SKM-1 (cell line): ENCODE results near the gene PRPF6.

Source experiments
- DNase-seq: peaks from one replicate; lab custom pipeline; 2025; ENCODE audit not compliant: unreplicated experiment; lab: John Stamatoyannopoulos, UW

Gene PRPF6

DNA sequence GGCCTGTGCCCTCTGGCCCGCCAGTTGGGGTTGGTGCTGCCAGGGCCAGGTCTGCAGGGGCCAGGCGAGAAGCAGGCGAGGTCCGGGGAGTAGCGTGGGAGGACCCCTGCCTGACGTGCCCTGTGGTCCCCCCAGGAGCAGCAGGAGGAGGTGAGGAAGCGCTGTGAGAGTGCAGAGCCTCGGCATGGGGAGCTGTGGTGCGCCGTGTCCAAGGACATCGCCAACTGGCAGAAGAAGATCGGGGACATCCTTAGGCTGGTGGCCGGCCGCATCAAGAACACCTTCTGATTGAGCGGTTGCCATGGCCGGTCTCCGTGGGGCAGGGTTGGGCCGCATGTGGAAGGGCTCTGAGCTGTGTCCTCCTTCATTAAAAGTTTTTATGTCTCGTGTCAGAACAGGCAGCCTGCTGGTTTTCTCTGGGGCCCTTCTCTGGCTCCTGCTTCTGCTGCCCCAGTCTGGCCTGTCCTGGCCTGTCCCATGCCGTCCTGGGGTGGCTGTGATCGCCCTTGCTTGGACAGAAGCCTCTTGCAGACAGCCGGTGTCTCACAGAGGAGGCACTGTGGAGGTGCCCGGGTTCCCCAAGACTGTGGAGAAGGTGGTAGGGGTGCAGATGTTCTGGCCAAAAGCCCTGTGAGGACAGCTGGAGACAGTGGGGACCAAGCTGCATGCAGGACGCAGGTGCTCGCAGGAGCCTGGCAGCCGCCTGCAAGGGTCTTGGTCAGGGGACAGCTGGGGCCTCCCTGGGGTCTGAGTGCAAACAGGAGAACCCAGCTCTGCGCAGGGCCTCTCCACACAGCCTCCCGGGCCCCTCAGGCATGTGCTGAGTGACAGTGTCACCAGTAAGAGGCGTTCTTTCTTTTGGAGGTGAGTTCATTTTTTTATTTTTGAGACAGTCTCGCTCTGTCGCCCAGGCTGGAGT, 52.0 kb downstream of the PRPF6 start:
- DNase-seq: no peak

DNA sequence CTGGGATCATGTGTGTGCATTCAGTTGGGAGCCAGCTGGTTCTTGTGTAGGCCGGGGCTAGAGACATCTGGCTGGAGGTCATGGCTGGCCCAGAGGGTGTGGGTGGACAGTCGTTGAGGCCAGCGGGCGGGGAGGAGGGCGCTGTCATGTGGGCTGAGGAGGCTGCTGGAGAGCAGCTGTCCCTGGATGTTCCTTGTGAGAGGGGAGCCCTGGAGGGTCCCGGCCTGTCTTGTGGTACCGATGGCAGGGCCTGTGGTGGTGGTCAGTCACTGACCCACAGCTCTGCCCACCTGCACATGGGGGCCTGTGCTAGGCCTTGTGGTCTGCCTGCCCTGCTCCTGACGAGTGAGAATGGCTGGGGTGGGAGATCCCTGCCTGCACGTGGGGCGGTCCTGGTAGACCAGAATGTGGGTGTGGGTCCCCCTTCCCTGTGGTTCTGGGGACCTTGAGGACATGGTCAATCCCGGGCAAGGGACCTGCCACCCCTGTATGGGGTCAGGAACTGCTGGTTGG, 53.1 kb downstream of the PRPF6 start:
- DNase-seq: no peak

DNA sequence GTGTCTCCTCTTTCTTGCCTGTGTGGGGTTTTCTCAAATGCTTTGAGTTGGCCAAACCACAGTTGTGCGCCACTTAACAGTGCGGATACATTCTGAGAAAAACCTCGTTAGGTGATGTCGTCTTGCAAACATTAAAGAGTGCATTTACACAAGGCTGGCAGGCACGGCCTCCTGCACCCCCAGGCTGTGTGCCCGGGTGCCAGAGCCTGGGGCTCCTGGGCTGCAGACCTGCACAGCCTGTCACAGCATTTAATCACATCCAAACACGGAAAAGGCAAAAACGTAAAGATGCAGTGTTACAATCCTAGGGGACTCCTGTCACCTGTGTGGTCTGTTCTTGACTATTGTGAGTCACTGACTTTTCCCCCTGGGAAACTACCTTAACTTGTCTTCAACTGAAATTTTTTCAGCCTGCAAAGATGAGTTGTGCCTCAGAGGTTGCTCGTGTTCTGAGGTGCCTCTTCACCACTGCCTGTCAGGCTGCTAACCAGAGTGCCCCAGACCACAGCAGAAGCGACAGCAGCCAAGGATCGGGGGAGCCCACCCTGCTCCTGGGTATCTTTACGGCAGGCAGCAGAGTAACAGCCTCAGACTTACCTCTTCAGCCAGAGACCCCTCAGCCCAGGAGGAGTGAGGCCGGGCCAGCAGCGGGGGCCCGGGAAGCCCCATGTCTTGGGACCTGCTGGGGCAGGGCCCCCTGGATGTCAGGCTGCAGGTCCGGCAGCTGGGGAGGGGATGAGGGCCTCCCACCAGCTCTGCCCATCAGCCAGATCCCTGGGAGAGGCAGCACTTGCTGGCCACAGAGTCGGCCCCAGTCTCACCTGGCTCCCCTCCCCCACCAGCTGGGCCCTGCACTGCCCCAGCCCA, 54.4 kb downstream of the PRPF6 start:
- DNase-seq: no peak

DNA sequence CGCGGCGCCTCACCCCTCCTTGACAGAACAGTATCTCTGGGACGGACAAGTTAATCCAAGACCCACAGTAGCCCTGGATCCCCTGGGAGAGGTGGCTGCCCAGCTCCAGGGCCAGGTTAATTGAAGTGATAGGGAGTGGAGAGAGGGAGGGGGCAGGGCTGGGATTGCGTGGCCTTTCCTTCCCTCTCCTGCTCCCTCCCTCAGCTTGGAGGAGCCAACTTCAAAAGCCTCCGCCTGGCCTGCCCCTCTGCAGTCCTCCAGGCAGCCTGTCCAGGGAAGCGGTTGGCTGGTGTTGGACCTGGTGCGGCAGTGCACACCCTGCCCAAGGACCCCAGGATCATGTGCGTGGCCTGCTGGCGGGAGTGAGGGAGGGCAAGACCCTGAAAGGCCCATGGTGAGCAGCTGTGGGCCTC, 55.0 kb downstream of the PRPF6 start, which contains the start of gene C20orf204:
Gene C20orf204 (plus strand): TSS at position 250 of the 413 bp plus-strand sequence. CDS start 142 bp downstream, at position 392.
- DNase-seq: no peak

DNA sequence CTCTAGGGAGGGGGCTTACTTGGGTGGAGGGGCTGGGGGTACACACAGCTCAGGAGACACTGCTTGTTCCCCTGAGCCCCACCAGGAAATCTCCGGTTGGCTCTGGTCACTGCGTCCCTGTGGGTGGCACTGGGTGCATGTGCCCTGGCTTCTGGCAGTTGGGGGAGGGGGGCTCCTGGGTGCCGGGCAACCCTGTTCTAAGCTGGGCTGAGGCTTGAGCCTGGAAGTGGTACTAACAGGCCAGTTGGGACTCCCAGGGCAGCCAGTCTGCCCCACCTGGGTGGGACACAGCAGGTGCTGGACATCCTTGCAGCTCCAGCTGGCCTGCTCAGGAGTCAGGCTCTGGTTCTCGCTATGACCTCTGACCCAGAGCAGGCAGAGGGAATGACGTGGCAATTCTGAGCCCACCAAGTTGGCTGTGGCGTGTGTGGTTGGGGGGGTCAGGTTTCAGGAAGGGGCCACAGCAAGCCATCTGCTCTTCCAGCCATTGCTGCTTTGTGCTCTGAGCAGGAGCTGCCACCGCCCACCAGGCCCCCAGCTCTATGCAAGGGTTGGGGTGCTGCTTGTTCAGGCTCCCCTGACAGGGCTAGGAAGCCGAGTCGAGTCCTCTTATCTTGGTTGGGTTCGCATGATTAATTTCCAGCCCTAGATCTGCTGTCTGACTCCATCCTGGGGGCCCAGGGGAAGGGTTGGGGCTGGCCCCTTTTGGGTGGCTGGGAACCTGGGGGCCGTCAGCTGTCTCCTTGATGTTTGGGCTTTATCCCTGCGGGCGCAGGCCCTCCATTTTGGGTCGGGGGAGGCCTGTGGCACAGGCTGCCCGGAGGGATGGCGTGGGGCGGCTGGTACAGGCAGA, 55.6 kb downstream of the PRPF6 start:
- DNase-seq: no peak

DNA sequence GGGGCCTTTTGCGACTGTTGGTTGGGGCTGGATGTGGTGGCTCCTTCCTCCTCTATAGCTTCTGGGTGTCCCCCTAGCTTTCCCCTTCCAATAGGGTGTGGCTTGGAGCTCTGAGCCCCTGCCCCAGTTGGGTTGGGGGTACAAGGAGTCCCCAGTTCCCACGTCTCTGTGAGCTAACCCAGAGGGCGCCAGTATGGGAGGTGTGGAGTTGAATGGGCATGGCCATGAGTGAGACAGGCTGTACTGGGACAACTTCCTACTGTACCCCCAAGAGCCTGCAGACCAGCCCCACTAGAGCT, 56.2 kb downstream of the PRPF6 start:
- DNase-seq: no peak

DNA sequence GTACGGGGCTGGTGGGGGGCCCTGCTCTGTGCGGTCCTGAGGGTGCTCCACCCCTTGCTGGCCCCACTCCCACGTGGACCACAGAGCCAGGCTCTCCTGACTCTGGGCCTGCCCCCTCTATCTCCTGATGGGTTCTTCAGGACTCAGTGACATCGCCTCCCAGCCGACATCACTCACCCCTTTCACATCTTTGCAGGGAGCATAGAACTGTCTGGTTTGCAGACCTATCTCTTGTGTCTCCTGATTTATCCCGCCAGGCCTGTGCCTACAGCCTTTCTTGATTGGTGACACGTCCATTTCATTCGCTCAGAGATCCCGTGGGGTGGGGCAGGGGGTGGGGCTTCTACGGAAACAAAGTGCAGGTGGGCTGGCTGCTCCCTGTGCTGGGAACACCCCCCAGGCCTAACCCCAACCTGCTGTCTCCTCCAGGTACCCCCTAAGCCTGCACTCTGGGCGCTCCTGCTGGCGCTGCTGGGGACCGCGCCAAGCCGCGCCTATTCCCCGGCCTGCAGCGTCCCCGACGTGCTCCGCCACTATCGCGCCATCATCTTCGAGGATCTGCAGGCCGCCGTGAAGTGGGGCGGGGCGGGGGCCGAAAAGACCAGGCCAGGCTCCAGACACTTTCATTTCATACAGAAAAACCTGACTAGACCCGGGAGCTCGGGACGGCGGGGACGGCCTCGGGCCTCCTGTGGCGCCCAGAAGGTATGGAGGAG, 56.7 kb downstream of the PRPF6 start:
- DNase-seq: no peak

DNA sequence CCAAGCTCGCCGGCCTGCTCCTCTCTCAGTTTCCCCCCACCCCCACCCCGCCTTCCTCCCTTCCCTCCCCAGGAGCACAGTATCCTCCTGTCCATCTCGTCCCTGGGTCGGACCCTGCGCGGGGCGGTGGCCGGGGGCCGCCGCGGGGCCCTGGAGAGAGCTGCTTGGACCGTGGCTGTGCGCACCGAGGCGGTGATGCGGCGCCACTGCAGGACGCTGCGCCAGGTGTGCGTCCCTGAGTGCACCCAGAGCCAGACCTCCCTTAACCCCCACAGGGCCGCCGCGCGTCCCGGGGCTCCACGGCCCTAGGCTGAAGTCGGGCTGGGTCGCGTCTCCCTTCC, 57.3 kb downstream of the PRPF6 start:
- no peak for DNase-seq

DNA sequence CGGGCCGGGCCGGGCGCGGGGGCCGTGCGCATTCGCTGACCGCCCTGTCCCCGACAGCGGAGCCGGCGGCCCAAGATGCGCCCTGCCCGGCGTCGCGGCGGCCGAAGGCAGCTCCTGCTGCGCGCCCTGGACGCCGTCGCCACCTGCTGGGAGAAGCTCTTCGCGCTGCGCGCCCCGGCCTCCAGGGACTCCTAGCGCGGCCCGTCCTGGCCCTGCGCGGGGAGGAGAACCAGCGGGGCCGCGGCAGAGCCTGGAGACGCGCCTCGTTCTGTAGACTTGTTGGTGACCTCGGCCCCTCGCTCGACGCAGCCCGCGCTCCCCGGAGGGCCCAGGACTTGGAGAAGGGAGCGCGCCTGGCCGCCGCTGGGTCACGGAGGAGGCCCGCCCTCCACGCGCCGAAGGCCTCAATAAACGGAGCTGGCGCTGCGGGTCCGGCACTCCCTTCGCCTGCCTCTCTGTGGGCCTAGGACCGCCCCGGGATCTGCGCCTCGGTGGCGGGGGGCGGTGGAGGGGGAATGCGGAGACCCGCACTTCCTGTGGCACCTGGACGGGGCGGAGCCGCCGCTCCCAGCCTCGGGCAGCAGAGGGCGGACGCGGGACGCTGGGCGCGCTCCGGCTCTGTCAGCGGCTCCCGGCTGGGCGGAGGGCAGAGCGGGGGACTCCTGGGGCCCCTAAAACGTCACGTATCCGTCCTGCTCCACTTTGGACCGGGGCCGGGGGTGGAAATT, 57.8 kb downstream of the PRPF6 start:
- peak; percentile 69 for DNase-seq

DNA sequence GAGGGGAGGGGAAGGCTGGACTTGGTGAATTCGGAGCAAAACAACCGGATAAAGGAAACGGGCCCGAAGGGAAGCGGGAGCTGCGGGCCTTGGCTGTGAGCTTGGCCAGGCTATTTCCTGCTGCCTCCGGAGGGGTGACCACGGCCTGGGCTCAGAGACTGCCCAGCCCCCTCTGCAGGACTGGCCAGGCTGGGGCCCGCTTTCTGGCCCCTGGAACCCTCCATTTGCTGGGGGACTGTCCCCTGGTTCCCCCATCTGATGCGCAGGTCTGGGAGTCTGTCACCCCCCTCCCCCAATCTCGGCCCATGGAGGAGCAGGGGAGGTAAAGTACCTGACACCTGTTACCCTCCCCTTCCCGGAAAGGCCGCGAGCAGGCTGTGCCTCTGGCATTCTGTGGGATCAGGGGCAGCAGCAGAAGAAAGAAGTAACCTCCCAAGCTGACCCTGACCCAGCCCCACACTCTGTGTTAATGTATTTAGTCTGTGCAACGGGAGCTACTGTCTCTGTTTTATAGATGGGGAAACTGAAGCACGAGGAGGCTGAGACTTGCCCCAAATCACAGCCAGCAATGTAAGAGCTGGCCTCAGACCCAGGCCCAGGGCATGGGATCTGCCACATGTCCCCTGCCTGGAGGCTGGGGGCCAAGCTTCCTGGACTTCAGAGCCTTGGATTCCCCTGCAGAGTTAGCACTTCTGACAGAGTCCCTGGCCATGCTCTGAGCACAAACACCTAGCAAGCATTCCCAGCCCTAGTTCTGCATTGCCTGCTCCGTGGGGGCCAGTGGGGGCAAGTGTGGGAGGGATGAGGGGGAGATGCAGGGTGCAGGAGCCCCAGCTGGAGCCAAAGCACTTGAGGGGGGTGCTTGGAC, 58.6 kb downstream of the PRPF6 start:
- DNase-seq: no peak

DNA sequence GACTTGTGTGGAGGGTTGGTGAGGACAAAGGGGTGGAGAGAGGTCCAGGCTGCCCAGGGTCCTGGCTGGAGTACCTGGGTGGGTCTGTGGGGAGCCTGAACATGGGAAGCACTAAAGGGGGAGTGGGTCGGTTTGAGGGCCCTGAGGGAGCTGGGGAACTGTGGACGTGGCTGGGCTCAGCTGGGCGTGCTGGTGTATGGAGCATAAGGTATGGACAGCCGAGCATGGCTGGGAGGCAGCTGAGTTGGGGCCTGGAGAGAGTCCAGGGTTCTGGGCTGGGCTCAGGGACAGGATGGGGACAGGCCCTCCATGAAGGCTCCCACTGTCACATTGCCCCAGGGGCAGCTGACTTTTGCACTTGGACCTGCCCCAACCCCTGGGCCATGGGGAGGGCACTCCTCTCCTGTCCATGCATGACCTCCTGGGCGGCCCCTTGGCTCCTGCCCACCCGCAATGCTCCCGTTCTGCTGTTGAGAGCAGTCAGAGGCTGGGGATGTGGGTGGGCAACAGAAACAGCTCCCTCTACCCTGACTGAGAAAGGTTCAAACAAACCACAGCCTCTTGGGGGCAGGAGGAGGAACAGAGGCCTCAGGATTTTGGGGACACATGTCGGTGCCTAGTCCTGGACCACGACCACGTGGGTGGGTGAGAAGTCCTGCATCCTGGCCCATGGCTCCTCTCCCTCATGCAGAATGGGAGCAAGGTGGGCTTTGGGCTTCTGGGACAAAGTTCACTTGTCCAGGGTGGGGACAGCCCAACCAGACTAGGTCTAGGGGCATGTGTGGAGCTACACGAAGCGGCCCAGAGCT, 59.5 kb downstream of the PRPF6 start:
- no peak for DNase-seq

DNA sequence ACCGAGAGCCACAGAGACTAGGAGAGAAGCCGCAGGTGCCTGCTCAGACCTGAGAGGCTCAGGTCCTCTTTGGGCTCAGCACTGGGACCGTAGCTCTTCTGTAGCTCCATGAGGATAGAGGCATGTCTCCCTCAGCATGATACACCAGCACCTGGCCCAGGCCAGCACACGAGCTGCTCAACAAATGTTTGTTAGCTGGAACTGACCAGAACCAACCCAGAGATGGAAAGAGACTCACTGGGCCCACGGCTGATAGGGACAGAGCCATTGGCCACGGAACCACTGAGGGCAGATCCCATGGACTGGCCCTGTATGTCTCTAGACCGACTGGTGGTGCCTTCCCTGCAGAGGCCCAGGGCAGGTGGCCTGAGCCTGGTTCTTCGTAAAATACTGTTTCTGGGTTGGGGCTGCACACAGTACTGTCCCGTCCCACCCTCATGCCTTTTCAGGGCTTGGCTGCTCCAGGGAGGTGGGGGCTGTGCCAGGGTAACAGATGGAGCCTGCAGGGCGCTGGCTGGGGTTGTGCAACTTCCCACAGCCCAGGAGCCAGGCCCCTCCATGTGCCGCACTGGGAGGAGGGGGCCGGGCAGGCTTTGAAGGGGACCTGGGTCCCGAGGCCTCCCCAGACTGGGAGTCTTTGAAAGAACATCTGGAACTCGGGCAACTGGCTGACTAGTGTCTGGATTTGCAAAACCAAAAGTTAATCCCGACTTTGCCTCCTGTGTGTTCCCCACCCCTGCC, 60.3 kb downstream of the PRPF6 start:
- DNase-seq: no peak

DNA sequence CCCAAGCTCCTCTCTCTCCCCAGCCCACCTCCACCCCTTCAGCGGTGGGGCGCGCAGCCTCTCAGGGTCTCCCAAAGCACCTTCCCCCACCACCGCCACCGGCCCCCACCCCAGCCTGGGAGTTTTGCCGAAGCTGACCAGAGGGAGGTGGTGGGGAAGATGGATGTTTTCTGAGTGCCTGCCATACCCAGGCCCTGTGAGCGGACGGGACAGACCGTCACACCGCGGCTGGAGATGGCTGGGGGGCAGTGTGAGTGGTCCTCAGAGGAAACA, 60.8 kb downstream of the PRPF6 start:
- no peak for DNase-seq

DNA sequence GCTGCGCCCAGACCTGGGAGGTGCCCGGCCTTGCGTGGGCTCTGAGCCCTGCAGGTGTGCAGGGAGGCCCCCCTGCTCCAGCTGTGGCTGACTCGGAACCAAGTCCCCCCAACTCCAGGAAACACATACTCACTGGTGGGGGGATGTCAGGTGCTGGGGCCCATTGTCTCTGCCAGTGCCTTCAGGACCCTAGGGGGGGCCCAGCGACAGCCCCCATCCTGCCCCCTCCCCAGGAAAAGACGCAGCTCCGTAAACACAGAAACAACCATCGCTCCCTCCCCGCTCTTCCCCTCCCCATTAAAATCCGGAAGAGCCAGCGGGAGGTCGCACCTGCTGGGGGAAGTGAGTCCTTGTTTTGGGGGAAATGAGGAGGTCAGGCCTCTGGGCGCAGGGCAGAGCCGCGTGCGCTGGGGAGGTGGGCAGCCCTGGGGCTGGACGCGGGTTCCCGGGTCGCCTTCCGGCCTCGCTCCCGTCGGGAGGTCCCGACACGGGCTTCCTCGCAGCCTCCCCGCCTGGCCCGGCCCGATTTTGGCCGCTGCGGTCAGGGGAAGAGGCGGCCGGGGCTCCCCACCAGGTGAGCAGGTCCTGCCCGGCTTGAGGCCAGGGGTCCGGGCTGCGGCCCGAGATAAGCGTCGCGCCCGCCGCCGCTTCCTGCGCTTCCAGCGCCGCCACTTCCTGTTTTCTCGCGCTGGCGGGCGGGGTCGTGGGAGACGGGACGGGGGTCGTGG, 61.3 kb downstream of the PRPF6 start:
- DNase-seq: no peak

DNA sequence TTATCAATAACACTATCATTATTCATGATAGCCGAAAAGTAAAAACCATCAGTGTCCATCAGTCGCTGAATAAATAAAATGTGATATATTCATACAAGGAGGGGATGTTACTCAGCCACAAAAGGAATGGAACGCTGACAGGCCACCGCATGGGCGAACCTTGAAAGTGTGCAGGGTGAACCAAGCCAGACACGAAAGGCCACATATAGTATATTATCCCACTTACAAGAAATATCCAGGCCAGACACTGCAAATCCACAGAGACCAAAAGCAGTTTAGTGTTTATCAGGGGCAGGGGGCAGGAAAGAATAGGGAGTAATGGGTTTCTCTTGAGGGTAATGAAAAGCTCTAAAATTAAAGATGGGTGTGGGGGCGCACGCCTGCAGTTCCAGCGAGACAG, 62.8 kb downstream of the PRPF6 start:
- no peak for DNase-seq

DNA sequence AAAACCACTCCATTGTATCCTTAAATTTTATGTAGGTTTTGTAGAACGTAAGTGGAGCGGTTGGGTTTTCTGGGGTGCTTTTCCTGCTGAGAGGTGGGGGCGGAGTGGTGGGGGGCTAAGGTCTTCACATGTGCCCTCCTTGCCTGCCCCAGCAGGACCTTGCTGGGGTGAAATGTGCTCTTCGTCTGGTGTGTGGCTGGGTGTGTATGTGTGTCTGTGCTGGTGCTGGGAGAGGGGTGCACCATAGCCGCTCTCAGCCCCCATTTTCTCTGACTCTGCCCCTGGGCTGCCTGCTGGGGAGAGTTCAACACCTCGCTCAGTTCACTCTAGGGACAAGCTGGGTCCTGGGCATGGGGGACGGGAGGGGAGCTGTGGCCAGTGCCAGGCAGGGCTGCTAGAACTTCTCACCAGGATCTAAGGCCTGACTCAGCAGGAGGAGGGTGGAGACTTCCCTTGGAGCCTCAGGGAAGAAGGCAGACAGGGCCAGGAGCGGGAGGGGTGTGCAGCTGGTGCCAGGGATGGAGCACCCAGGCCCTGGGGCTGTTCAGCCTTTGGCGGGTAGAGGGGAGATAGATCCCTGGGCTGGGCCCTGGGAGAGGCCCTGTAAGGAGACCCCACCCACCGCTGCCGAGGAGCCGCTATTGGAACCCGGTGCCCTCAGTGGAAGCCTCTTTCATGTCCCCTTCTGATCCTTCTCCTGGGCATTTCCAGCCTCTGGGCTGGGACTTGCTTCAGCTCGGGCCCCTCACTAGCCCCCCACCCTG, 63.7 kb downstream of the PRPF6 start:
- no peak for DNase-seq
